ENCODE data around the gene B3GLCT. TPM values are rescaled to one million over a fixed set of nuclear protein-coding genes. Genes with fewer than 3 reads are reported as not detected.

Gene B3GLCT
- total RNA-seq, 4 donors from 2014 or later = 2.3 to 9.2 (median 7.1) TPM

DNA sequence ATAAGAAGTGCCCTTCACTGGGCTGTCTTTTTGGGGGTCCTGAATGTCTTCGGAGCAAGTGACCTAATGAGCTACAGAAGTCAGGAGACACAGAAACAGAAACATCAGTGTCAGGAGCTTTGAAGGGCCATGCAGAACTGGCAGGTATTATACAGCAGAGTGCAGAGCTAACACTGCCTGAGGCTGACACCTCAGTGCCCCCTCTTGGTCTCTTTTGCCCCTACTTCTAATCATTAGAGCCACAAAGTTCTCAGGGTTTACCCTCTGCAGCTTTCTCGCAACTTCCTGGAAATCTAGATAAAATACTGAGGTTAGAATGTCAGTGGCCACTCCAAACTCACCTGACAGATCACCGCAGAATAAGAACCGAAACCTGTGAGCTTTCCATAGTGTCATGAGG is 172.7 kb downstream of the B3GLCT start:
- Histone ChIP-seq H3K4me3 (no peak overlapping the region), H3K27ac (no peak overlapping the region), H3K4me1 (no peaks in the 10 kb centered on the region), H3K36me3 (no peaks in the 10 kb centered on the region), H3K27me3 (no peaks in the 10 kb centered on the region), H3K9me3 (no peaks in the 10 kb centered on the region)
- intact Hi-C loops (cut with DNase I) = no loop called here
- 91 to 94% methylated on average over 4 of the region's 4 CpGs for WGBS, 2 donors
- TF ChIP-seq, protein P1, sequence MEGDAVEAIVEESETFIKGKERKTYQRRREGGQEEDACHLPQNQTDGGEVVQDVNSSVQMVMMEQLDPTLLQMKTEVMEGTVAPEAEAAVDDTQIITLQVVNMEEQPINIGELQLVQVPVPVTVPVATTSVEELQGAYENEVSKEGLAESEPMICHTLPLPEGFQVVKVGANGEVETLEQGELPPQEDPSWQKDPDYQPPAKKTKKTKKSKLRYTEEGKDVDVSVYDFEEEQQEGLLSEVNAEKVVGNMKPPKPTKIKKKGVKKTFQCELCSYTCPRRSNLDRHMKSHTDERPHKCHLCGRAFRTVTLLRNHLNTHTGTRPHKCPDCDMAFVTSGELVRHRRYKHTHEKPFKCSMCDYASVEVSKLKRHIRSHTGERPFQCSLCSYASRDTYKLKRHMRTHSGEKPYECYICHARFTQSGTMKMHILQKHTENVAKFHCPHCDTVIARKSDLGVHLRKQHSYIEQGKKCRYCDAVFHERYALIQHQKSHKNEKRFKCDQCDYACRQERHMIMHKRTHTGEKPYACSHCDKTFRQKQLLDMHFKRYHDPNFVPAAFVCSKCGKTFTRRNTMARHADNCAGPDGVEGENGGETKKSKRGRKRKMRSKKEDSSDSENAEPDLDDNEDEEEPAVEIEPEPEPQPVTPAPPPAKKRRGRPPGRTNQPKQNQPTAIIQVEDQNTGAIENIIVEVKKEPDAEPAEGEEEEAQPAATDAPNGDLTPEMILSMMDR (IDR thresholded peaks at IDR 0.05) = no peak
- no peak for TF ChIP-seq POLR2A (IDR thresholded peaks at IDR 0.05)
- DNase-seq = no peak

DNA sequence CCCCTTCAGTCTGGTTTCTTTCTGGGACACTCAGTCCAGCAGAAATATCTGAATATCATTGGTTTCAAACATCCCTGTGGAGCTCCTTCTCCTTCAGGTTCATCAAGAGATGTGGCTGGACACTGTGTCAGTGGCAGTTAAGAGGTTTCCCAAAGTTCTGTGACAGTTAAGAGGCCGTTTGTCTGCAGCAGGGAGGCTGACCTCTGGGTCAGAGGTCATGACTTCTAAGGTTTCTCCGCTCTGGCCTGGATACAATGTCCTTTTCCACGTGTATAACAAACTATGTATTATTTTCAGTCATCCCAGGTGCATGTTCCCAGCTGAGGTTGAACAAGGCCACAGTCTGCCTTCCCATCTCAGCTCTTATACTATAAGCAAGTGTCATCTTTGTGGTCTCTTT is 174.9 kb downstream of the B3GLCT start:
- no peaks in the 10 kb centered on the region for H3K27me3 ChIP-seq
- no peak overlapping the region for H3K4me3 ChIP-seq
- H3K36me3 ChIP-seq = no peaks in the 10 kb centered on the region
- no peak overlapping the region for H3K27ac ChIP-seq
- peaks cover 0 to 10% (median 0%) of the 10 kb centered on the region in 3 donors for H3K4me1 ChIP-seq
- no peaks in the 10 kb centered on the region for H3K9me3 ChIP-seq
- TF ChIP-seq POLR2A (IDR thresholded peaks at IDR 0.05) = no peak
- TF ChIP-seq, protein P1 (IDR thresholded peaks at IDR 0.05) = no peak
- WGBS, 2 donors = 33 to 61% methylated on average over 3 of the region's 3 CpGs
- no peak for DNase-seq
- intact Hi-C loops (cut with DNase I) = no loop called here

DNA sequence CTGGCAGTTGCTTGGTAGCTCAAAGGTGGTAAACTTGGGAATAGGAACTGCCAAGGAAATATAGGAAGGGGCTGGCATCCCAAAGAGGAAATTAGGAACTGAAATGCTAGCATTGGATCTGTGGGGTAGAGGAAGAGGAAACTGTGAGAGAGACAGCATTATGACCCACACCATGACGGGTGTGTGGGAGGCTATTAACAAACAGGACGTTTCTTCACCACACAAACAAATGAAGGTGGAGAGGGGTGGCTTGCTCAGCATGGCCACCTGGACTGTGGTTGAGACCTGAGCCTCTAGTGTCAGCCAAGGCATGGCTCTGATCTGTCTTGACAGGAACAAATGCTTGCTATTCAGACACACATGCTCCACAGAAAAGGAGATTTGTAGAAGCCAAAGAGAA is 178.2 kb downstream of the B3GLCT start:
- Histone ChIP-seq H3K27ac (no peak overlapping the region), H3K36me3 (no peaks in the 10 kb centered on the region), H3K4me1 (peaks cover 0 to 10% (median 0%) of the 10 kb centered on the region in 3 donors), H3K27me3 (no peaks in the 10 kb centered on the region), H3K4me3 (no peak overlapping the region), H3K9me3 (no peaks in the 10 kb centered on the region)
- TF ChIP-seq, protein P1 (IDR thresholded peaks at IDR 0.05) = no peak
- TF ChIP-seq POLR2A (IDR thresholded peaks at IDR 0.05) = no peak
- WGBS, 2 donors = 3 to 23% methylated on average over 2 of the region's 2 CpGs
- intact Hi-C loops (cut with DNase I) = no loop called here
- no peak for DNase-seq

DNA sequence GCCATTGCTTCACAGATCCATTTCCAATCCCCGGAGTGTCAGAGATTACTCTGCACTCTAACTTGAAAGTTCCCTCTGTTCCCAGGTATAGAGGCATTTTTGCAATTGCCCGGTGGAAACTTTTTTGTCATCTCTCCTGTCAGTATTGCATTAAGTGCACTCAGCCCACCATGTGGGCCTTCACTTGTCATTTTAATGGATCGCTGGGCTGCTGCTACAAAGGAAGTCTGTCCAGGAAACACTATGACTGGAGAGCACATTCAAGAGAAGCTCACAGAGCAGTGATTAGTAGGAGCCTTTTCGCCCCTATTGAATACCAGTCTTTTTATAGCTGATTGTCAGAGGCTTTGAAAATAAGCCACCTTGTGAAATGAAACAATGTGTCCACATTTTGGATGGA is 180.9 kb downstream of the B3GLCT start:
- H3K4me3 ChIP-seq = no peak overlapping the region
- no peak overlapping the region for H3K27ac ChIP-seq
- no peaks in the 10 kb centered on the region for H3K9me3 ChIP-seq
- intact Hi-C loops (cut with DNase I) = no loop called here
- TF ChIP-seq, protein P1 (IDR thresholded peaks at IDR 0.05) = no peak
- TF ChIP-seq POLR2A (IDR thresholded peaks at IDR 0.05) = no peak
- 68 to 69% methylated on average over 3 to 4 of the region's 4 CpGs for WGBS, 2 donors
- DNase-seq = no peak
- no peaks in the 10 kb centered on the region for H3K27me3 ChIP-seq
- peaks cover 0 to 10% (median 0%) of the 10 kb centered on the region in 3 donors for H3K4me1 ChIP-seq
- H3K36me3 ChIP-seq = no peaks in the 10 kb centered on the region

Other genes with a start within 250 kb of the B3GLCT start
- 10 to 100 TPM; 29.3 to 86.1 (median 34.9) TPM for gene HSPH1, start 38.1 kb upstream of the B3GLCT start, total RNA-seq

All from esophagus squamous epithelium (tissue), 5 donors.